ENCODE data around the gene TRUB2. TPM values are rescaled to one million over a fixed set of nuclear protein-coding genes. Genes with fewer than 3 reads are reported as not detected.

Gene TRUB2
- total RNA-seq, 2 experiments from 2014 or later: 22.3 to 34.2 TPM

DNA sequence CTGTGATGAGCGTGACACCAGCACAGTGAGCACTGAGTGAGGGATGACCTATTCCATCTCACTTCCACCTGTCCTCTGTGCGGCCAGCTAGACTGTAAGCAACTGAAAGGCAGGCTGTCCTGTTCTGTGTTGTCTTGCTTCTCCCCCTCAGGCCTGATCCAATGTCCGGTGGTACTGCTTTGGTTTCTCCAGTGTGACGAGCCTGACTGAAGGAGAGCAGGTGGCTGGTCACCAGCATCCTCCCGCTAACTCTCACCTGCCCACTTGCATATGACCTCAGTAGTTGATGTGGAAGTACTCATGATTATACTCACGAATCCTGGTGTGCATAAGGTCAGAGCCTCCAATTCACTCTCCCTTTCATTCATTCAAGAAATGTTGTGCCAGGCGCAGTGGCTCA lies 15.7 kb upstream of the TRUB2 start:
- Mint-ChIP-seq H3K36me3 (no peaks in the 10 kb centered on the region), H3K9me3 (ENCODE audit: low read depth) (no peaks in the 10 kb centered on the region), H3K27me3 (no peaks in the 10 kb centered on the region), H3K27ac (no peak overlapping the region), H3K4me3 (no peak overlapping the region), H3K4me1 (peaks cover 9% of the 10 kb centered on the region)
- CTCF ChIA-PET: interaction anchor here (0.7 to 1.6 kb wide), 3 partner anchors 16 to 41 kb away, joined by 3 to 5 read pairs (median 3); no protein-coding TSS in a partner anchor
- DNase-seq (no peak), ATAC-seq (no peak)

DNA sequence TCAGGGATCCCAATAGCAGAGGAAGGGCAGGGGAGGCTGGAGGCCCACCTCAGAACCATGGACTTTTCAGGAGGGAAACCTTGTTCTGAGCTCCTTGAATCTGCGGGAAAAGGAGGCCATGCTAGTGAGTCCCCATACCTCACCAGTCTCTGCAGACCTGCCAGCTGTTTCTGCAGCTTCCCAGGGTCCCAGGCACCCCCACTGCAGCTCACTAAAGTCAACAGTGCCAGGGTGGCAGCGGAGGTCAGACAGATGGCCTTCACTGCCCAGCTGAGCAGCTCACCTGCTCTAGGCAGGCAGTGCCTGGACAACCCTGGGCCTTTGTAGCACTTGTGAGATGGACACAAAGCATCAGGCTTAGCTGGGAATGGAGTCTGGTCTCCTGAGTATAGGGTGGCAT lies 13.7 kb upstream of the TRUB2 start:
- H3K4me3 Mint-ChIP-seq: no peak overlapping the region
- H3K27ac Mint-ChIP-seq: no peak overlapping the region
- no peaks in the 10 kb centered on the region for H3K27me3 Mint-ChIP-seq
- CTCF ChIA-PET: interaction anchor here (1.3 to 1.6 kb wide), 2 partner anchors 41 to 81 kb away, joined by 4 to 5 read pairs; no protein-coding TSS in a partner anchor
- DNase-seq (no peak), ATAC-seq (no peak)
- H3K9me3 Mint-ChIP-seq (ENCODE audit: low read depth): no peaks in the 10 kb centered on the region
- no peaks in the 10 kb centered on the region for H3K36me3 Mint-ChIP-seq
- peaks cover 4% of the 10 kb centered on the region for H3K4me1 Mint-ChIP-seq

DNA sequence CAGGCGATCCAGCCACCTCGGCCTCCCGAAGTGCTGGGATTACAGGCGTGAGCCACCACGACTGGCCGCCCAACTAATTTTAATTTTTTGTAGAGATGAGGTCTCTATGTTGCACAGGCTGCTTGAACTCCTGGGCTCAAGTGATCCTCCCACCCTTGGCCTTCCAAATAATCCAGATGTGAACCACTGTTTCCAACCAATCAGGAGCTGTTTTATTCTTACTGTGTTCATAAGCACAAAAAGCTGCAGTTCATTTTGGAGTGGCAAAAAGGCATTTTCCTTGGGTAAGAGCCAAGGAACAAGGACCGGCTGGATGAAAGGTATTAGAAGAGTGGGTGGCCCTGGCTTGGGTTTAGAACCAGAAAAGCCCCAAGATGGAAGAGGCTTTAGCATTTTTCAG lies 12.9 kb upstream of the TRUB2 start:
- Mint-ChIP-seq H3K27me3 (no peaks in the 10 kb centered on the region), H3K27ac (no peak overlapping the region)
- CTCF ChIA-PET: interaction anchor here (1.6 kb wide), 1 partner anchor 80 kb away, joined by 4 read pairs; no protein-coding TSS in a partner anchor

DNA sequence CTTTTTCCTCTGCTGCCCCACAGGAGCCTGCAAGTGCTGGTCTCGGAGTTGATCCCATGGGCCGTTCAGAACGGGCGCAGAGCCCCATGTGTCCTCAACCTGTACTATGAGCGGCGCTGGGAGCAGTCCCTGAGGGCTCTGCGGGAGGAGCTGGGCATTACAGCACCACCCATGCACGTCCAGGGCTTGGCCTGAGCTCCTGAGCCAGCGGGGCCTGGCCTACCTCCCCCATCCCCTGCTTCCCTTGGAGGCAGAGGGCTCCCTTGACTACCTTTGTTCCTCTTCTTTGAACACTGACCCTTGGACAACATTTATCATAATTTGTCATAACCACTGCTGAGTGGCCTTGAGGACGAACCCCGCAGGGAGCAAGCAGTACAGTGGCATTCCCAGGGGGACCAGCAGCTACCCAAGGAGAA lies 11.2 kb upstream of the TRUB2 start:
- CTCF ChIA-PET: interaction anchor here (1.1 to 2.7 kb wide), 2 partner anchors 8 to 38 kb away, joined by 3 to 12 read pairs; no protein-coding TSS in a partner anchor
- no peaks in the 10 kb centered on the region for H3K27me3 Mint-ChIP-seq
- no peak overlapping the region for H3K4me3 Mint-ChIP-seq
- H3K36me3 Mint-ChIP-seq: no peaks in the 10 kb centered on the region
- no peak for ATAC-seq
- H3K9me3 Mint-ChIP-seq (ENCODE audit: low read depth): no peaks in the 10 kb centered on the region
- H3K27ac Mint-ChIP-seq: no peak overlapping the region
- H3K4me1 Mint-ChIP-seq: no peaks in the 10 kb centered on the region
- no peak for DNase-seq

More for the DNA sequence above, 12.9 kb upstream of the TRUB2 start:
- DNase-seq (no peak), ATAC-seq (no peak)
- Mint-ChIP-seq H3K4me3 (no peak overlapping the region), H3K36me3 (no peaks in the 10 kb centered on the region), H3K9me3 (ENCODE audit: low read depth) (no peaks in the 10 kb centered on the region), H3K4me1 (peaks cover 4% of the 10 kb centered on the region)

DNA sequence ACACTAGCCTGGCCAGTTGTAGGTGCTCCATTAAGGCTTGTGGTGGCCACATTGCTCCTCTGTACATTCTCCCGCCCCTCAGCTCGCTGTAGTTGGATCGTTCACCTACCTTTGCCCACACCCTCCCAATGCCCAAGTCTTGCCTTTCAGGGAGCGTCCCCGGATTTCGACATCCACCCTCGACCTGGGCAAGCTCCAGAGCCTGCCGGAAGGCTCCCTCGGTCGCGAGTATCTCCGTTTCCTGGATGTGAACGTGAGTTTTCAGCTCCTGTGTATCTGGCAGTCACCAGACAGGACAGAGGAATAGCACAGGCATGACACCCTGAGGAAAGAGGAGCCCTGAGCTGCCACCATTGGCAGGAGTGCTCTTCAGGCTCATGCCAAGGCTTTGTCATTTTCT lies 3.4 kb upstream of the TRUB2 start:
- DNase-seq (no peak), ATAC-seq (no peak)
- H3K9me3 Mint-ChIP-seq (ENCODE audit: low read depth): no peaks in the 10 kb centered on the region
- no peaks in the 10 kb centered on the region for H3K27me3 Mint-ChIP-seq
- no peak overlapping the region for H3K4me3 Mint-ChIP-seq
- H3K36me3 Mint-ChIP-seq: peaks cover 6% of the 10 kb centered on the region
- CTCF ChIA-PET: interaction anchor here (1.3 to 5.3 kb wide), 3 partner anchors 16 to 37 kb away, joined by 5 to 22 read pairs (median 10); no protein-coding TSS in a partner anchor
- no peak overlapping the region for H3K27ac Mint-ChIP-seq
- peaks cover 29% of the 10 kb centered on the region for H3K4me1 Mint-ChIP-seq

DNA sequence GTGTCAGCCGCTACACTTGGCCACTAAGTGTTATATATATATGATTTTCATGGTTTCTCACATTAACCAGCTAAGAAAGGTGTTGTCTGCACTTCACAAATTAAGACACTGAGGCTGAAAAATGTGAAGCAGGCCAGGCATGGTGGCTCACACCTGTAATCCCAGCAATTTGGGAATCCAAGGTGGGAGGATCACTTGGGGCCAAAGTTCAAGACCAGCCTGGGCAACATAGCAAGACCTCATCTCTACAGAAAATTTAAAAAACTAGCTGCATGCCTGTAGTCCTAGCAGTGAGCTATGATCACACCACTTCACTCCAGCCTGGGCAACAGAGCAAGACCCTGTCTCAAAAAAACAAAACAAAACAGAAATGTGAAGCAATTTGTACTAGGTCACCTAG lies 2.2 kb upstream of the TRUB2 start:
- H3K27ac Mint-ChIP-seq: peak overlapping the region; percentile 52
- peaks cover 6% of the 10 kb centered on the region for H3K36me3 Mint-ChIP-seq
- ATAC-seq: no peak
- peaks cover 29% of the 10 kb centered on the region for H3K4me1 Mint-ChIP-seq
- H3K4me3 Mint-ChIP-seq: peak overlapping the region; percentile 38
- no peaks in the 10 kb centered on the region for H3K27me3 Mint-ChIP-seq
- no peak for DNase-seq
- CTCF ChIA-PET: interaction anchor here (1.3 to 5.3 kb wide), 3 partner anchors 17 to 38 kb away, joined by 5 to 22 read pairs (median 10); no protein-coding TSS in a partner anchor
- H3K9me3 Mint-ChIP-seq (ENCODE audit: low read depth): no peaks in the 10 kb centered on the region

DNA sequence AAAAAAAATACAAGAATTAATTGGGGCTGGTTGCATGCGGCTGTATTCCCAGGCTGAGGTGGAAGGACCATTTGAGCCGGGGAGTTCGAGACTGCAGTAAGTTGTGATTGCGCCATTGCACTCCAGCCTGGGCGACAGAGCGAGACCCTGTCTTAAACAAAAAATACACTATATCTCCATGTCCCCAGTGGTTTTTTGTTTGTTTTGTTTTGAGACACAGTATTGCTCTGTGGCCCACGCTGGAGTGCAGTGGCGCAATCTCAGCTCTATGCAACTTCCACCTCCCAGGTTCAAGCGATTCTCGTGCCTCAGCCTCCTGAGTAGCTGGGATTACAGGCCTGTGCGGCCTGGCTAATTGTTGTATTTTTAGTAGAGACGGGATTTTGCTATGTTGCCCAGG lies 1.5 kb upstream of the TRUB2 start:
- no peaks in the 10 kb centered on the region for H3K9me3 Mint-ChIP-seq (ENCODE audit: low read depth)
- DNase-seq: no peak
- H3K4me3 Mint-ChIP-seq: peak overlapping the region; percentile 92
- no peak for ATAC-seq
- CTCF ChIA-PET: interaction anchor here (3.9 to 5.3 kb wide), 2 partner anchors 18 to 28 kb away, joined by 10 to 22 read pairs; no protein-coding TSS in a partner anchor
- H3K4me1 Mint-ChIP-seq: peaks cover 29% of the 10 kb centered on the region
- peak overlapping the region; percentile 79 for H3K27ac Mint-ChIP-seq
- peaks cover 6% of the 10 kb centered on the region for H3K36me3 Mint-ChIP-seq
- no peaks in the 10 kb centered on the region for H3K27me3 Mint-ChIP-seq

DNA sequence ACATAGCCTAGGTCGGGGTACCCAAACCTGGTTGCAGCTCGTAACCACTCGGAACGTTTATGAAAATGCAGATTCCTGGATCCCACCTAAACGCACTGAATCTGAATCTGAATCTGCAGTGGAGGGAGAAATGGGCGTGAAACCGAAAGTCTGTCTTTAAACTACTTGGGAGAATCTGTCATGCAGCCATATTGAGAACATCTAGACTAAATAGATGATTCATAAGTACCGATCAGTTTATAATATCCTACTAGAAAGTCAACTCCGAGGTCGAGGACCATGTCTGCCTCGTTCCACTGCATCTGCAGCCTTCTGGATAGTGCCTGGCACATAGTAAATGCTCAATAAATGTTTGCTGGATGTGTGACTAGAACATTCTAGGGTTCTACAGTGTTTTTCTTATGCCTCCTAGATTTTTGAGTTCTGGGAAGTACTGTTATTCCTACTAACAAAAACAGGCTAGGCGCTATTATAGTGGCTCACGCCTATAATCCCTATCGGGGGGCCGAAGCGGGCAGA lies 1.0 kb upstream of the TRUB2 start:
- DNase-seq: no peak
- Mint-ChIP-seq H3K4me3 (peak overlapping the region; percentile 92), H3K9me3 (ENCODE audit: low read depth) (no peaks in the 10 kb centered on the region), H3K27me3 (no peaks in the 10 kb centered on the region), H3K36me3 (peaks cover 6% of the 10 kb centered on the region), H3K4me1 (peaks cover 29% of the 10 kb centered on the region), H3K27ac (peak overlapping the region; percentile 79)
- CTCF ChIA-PET: interaction anchor here (3.9 to 5.3 kb wide), 2 partner anchors 18 to 28 kb away, joined by 10 to 22 read pairs; no protein-coding TSS in a partner anchor
- peak; percentile 5 for ATAC-seq

DNA sequence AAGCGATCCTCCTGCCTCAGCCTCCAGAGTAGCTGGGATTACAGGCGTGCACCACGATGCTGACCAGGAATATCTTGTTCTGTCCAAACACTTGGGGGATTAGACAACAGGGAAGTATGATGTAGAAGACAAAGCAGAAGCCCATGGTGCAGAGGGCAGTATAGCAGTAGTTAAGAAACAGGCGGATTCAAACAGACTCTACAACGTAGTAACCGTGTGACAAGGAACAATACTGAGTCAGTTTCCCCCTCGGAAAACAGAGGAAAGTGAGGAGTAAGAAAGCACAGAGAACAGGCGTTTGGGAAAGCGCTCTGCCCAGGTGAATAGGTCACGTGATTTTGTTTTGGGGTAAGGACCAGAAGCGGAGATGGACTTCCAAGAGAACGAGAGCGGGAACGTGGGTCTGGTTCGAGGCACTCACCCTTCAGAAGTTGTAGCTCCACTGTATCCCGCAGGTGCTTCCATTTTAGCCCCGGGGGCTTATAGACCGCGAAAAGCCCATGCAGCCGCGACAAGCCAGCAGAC lies 306 bp downstream of the TRUB2 start:
- CTCF ChIA-PET: interaction anchor here (0.5 to 5.3 kb wide), 5 partner anchors 16 to 187 kb away, joined by 3 to 22 read pairs (median 3); partner anchors contain the start of genes GOLGA2 and SWI5
- peak overlapping the region; percentile 92 for H3K4me3 Mint-ChIP-seq
- H3K9me3 Mint-ChIP-seq (ENCODE audit: low read depth): no peaks in the 10 kb centered on the region
- H3K27me3 Mint-ChIP-seq: no peaks in the 10 kb centered on the region
- ATAC-seq: peak; percentile 5
- peaks cover 29% of the 10 kb centered on the region for H3K4me1 Mint-ChIP-seq
- DNase-seq: no peak
- peaks cover 8% of the 10 kb centered on the region for H3K36me3 Mint-ChIP-seq
- H3K27ac Mint-ChIP-seq: peak overlapping the region; percentile 94

DNA sequence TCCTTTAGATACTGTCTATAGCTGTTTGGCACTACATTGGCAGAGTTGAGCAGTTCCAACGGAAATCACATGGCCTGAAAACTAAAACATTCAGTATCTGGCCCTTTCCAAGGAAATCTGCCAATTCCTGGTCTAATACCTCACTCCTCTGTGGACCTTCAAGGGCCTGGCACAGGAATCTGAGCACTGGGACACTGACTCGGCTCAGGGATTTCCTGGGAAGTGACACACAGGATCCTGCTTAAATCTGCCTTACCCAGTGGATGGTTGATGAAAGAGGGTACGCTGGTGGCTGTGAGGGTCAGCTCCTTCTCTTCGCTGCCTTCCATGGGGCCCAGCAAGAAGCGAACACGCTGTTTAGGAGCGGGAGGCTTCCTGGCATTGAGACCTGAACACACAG lies 904 bp downstream of the TRUB2 start:
- no peak for ATAC-seq
- Mint-ChIP-seq H3K9me3 (ENCODE audit: low read depth) (no peaks in the 10 kb centered on the region), H3K27ac (peak overlapping the region; percentile 28), H3K4me3 (peak overlapping the region; percentile 92), H3K27me3 (no peaks in the 10 kb centered on the region), H3K4me1 (peaks cover 29% of the 10 kb centered on the region), H3K36me3 (peaks cover 11% of the 10 kb centered on the region)
- CTCF ChIA-PET: interaction anchor here (0.5 to 5.3 kb wide), 3 partner anchors 16 to 45 kb away, joined by 3 to 22 read pairs (median 3); partner anchors contain the start of genes GOLGA2 and SWI5
- no peak for DNase-seq

DNA sequence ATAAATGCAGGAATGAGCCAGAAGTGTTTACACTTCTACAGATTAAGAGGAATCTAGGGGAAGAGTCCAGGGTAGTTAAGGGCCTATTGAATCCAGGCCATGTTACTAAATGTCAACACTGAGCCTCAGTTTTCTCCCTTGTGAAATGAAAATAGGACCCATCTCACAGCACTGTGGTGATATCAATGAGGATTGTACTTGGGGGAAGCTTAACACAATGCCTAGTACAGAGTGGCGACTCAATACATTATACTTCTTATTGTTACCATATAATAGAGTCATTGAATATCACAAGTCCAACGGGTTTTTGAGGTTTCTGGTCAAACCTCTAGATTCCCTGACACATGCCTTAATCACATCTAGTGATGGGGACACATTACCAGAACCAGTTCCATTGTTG lies 4.6 kb downstream of the TRUB2 start:
- H3K27ac Mint-ChIP-seq: no peak overlapping the region
- H3K4me3 Mint-ChIP-seq: no peak overlapping the region
- peaks cover 8% of the 10 kb centered on the region for H3K36me3 Mint-ChIP-seq
- ATAC-seq (no peak), DNase-seq (no peak)
- peaks cover 7% of the 10 kb centered on the region for H3K4me1 Mint-ChIP-seq
- CTCF ChIA-PET: no interaction called here
- H3K9me3 Mint-ChIP-seq (ENCODE audit: low read depth): no peaks in the 10 kb centered on the region
- no peaks in the 10 kb centered on the region for H3K27me3 Mint-ChIP-seq

DNA sequence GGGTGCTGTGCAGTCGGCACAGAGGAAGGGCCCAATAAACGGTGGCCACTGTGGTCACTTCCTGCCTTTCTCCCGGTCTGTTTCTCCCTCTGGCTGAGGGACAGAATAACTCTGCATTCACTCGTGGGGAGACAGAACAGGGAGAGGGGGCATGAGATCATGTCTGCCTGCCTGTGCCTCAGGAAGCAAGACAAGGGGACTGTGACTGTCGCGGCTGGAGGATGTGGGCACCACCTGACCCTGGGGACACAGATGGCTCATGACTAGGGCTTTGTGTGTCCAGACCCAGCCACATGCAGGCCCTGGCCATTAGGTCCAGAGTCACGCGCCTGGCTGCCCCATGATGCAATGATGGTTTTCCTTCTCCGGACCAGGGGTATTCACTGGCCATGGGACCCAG lies 5.8 kb downstream of the TRUB2 start:
- Mint-ChIP-seq H3K36me3 (peaks cover 10% of the 10 kb centered on the region), H3K9me3 (ENCODE audit: low read depth) (no peaks in the 10 kb centered on the region), H3K27ac (no peak overlapping the region), H3K4me1 (peaks cover 4% of the 10 kb centered on the region), H3K4me3 (no peak overlapping the region), H3K27me3 (no peaks in the 10 kb centered on the region)
- ATAC-seq (no peak), DNase-seq (no peak)
- CTCF ChIA-PET: no interaction called here

DNA sequence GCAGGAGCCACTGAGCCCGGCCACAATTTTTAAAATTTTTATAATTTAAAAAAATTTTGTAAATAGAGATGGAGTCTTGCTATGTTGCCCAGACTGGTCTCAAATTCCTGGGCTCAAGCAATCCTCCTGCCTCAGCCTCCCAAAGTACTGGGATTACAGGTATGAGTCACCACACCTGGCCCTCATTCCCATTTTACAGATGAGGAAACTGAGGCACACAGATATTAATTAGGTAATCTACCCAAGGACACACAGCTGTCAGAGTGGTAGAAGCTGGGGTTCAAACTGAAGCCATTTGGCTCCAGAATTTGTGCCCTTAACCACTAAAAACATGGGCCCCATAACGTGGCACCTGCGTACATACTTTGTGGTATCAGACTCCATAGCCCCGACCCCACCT lies 7.5 kb downstream of the TRUB2 start:
- no peak for ATAC-seq
- H3K27ac Mint-ChIP-seq: no peak overlapping the region
- H3K27me3 Mint-ChIP-seq: no peaks in the 10 kb centered on the region
- DNase-seq: no peak
- CTCF ChIA-PET: interaction anchor here (1.9 kb wide), 1 partner anchor 19 kb away, joined by 7 read pairs; no protein-coding TSS in a partner anchor
- H3K4me3 Mint-ChIP-seq: no peak overlapping the region
- peaks cover 10% of the 10 kb centered on the region for H3K36me3 Mint-ChIP-seq
- no peaks in the 10 kb centered on the region for H3K4me1 Mint-ChIP-seq
- no peaks in the 10 kb centered on the region for H3K9me3 Mint-ChIP-seq (ENCODE audit: low read depth)

DNA sequence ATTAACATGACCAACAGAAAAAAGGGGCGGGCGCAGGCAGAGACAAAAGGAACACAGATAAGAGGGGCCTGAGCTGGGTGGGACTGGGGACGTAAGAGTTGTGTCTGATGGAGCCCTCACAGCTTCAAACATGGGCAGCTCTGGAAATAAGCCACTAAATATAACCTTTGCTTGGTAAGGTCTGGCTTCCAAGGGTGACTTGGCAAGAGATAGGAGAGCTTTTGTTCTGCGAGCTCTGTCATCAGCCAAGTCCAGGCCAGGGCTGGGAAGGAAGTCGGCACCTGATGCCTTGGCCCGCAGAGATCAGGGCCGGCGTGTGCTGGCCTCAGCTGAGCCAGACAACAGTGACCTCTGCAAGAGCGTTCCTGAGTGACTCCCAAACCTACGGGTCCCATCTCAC lies 11.8 kb downstream of the TRUB2 start:
- Mint-ChIP-seq H3K4me1 (no peaks in the 10 kb centered on the region), H3K4me3 (no peak overlapping the region), H3K36me3 (peaks cover 8% of the 10 kb centered on the region), H3K27ac (no peak overlapping the region), H3K27me3 (no peaks in the 10 kb centered on the region), H3K9me3 (ENCODE audit: low read depth) (no peaks in the 10 kb centered on the region)
- ATAC-seq (no peak), DNase-seq (no peak)
- CTCF ChIA-PET: interaction anchor here (0.6 to 1.9 kb wide), 3 partner anchors 15 to 72 kb away, joined by 3 to 6 read pairs (median 3); no protein-coding TSS in a partner anchor

All from activated CD8-positive, alpha-beta memory T cell treated with anti-CD3 and anti-CD28 coated beads, Interleukin-2, amount 10 ng/mL, durations not matched to agents 7 days and 5 days (primary cell).